Gastroesophageal sphincter (tissue), 4 donors: Measurements from ENCODE around the gene CDK10. TPM values are rescaled to one million over a fixed set of nuclear protein-coding genes. Genes with fewer than 3 reads are reported as not detected.
"Not testable (repeated sequence)": the region's sequence is repeated elsewhere in the genome, so short reads cannot be mapped to it uniquely, and the experiment has no call there.

Source experiments
- ATAC-seq: fragments of 150-250 bp; one replicate; pipeline ENCODE4 v1.9.1; 2016; ENCODE audit warnings: mild to moderate bottlenecking, moderate library complexity
- H3K27ac ChIP-seq, 4 donors: fragments of 200-600 bp; sonication (generic) in 3 of 4; 1 replicate in 3 of 4; 2 replicates in 1 of 4; pipeline ENCODE4 v1.5.1; 2016 to 2019
- H3K27me3 ChIP-seq: fragments of 200-600 bp; sonication (generic); one replicate; pipeline ENCODE4 v1.5.1; 2019
- H3K36me3 ChIP-seq, 2 donors: fragments of 200-600 bp; sonication (generic); one replicate each; pipeline ENCODE4 v1.5.1; 2019; ENCODE audit warnings: control low read depth in 1 of 2
- H3K4me1 ChIP-seq, 3 donors: fragments of 200-600 bp; sonication (generic); 1 replicate in 2 of 3; 2 replicates in 1 of 3; pipeline ENCODE4 v1.5.1; 2016 to 2019; ENCODE audit warnings: control low read depth in 2 of 3
- H3K4me3 ChIP-seq, 2 donors: fragments of 200-600 bp; sonication (generic); one replicate each; pipeline ENCODE4 v1.5.1; 2019; ENCODE audit warnings: mild to moderate bottlenecking in 1 of 2, moderate library complexity in 1 of 2
- H3K9me3 ChIP-seq, 3 donors: fragments of 200-600 bp; sonication (generic); one replicate each; pipeline ENCODE4 v1.5.1; 2017 to 2019; ENCODE audit warnings: control low read depth in 2 of 3
- CTCF ChIP-seq, 4 experiments: fragments of 200-600 bp in 2 of 4; fragments of 450-650 bp in 2 of 4; sonication (generic) in 1 of 4; IDR thresholded peaks; one replicate each; pipeline ENCODE4 v1.5.1; 2017 to 2019; ENCODE audit warnings: antibody characterized with exemption in 4 of 4, mild to moderate bottlenecking in 2 of 4, moderate library complexity in 2 of 4
- EP300 ChIP-seq: sonication (generic); formaldehyde crosslinking; IDR thresholded peaks from one replicate; pipeline ENCODE4 v1.6.1; 2017; ENCODE audit warnings: antibody characterized with exemption, mild to moderate bottlenecking
- POLR2A ChIP-seq, 2 donors: fragments of 450-650 bp; IDR thresholded peaks; one replicate each; pipeline ENCODE4 v1.6.1; 2017; ENCODE audit warnings: antibody characterized with exemption in 2 of 2, mild to moderate bottlenecking in 2 of 2, moderate library complexity in 1 of 2
- POLR2AphosphoS5 ChIP-seq: sonication (generic); formaldehyde crosslinking; IDR thresholded peaks from one replicate; pipeline ENCODE4 v1.6.1; 2017; ENCODE audit warnings: antibody characterized with exemption
- WGBS, 2 donors: methylation state at CpG; one replicate each; pipeline ENCODE4 v1.1.5; 2018; ENCODE audit warnings: low coverage in 1 of 2; 5-methylcytosine and 5-hydroxymethylcytosine counted together
- total RNA-seq, 4 donors: library from RNA; depleted of rRNA; stranded (reverse); fragments of >200 nt; gene quantifications; one replicate each; pipeline ENCODE4 v1.1.0, GENCODE V29; 2016

The CDK10 gene
- total RNA-seq, 4 donors from 2014 or later = 24.1 to 44.0 (median 28.9) TPM

GRCh38 chr16:89667633-89668032, 18.9 kb upstream of the CDK10 start:
- WGBS, 2 donors = no CpG with 5 or more reads among the region's 9 CpGs
- TF ChIP-seq POLR2A (IDR thresholded peaks at IDR 0.05) (no peak), POLR2AphosphoS5 (no peak), EP300 (no peak), CTCF (IDR thresholded peaks at IDR 0.05) (no peak)
- Histone ChIP-seq H3K36me3 (peaks cover 0 to 16% of the 10 kb centered on the region in 2 donors), H3K4me3 (no peak overlapping the region), H3K4me1 (no peaks in the 10 kb centered on the region), H3K27me3 (no peaks in the 10 kb centered on the region), H3K27ac (no peak overlapping the region), H3K9me3 (no peaks in the 10 kb centered on the region)
- ATAC-seq = no peak

GRCh38 chr16:89668790-89669158, 17.7 kb upstream of the CDK10 start:
- H3K27me3 ChIP-seq = no peaks in the 10 kb centered on the region
- H3K27ac ChIP-seq = no peak overlapping the region
- TF ChIP-seq EP300 = no peak
- no peak for TF ChIP-seq POLR2AphosphoS5
- TF ChIP-seq POLR2A (IDR thresholded peaks at IDR 0.05) = no peak
- no peak for TF ChIP-seq CTCF (IDR thresholded peaks at IDR 0.05)
- WGBS, 2 donors = 39 to 66% methylated on average over 4 of the region's 5 CpGs
- H3K4me1 ChIP-seq = no peaks in the 10 kb centered on the region
- H3K9me3 ChIP-seq = no peaks in the 10 kb centered on the region
- H3K4me3 ChIP-seq = no peak overlapping the region
- peaks cover 0 to 8% of the 10 kb centered on the region in 2 donors for H3K36me3 ChIP-seq
- ATAC-seq = no peak

DNA sequence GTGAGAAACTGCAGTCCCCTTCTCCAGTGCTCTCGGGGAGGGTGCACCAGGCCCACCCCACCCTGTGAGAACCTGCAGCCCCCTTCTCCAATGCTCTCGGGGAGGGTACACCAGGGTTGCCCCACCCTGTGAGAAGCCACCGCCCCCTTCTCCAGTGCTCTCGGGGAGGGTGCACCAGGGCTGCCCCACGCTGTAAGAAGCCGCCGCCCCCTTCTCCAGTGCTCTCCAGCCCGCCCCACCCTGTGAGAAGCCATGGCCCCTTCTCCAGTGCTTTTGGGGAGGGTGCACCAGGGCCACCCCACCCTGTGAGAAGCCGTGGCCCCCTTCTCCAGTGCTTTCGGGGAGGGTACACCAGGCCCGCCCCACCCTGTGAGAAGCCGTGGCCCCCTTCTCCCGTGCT, 16.7 kb upstream of the CDK10 start:
- H3K4me3 ChIP-seq = no peak overlapping the region
- H3K9me3 ChIP-seq = no peaks in the 10 kb centered on the region
- peaks cover 0 to 2% of the 10 kb centered on the region in 2 donors for H3K36me3 ChIP-seq
- H3K27ac ChIP-seq = no peak overlapping the region
- ATAC-seq = no peak
- H3K4me1 ChIP-seq = no peaks in the 10 kb centered on the region
- TF ChIP-seq CTCF (IDR thresholded peaks at IDR 0.05) (no peak), POLR2AphosphoS5 (no peak)
- 100% methylated on average over 2 of the region's 13 CpGs; no CpG with 5 or more reads in 1 of the 2 donors for WGBS, 2 donors
- no peaks in the 10 kb centered on the region for H3K27me3 ChIP-seq

GRCh38 chr16:89670496-89671431, 15.7 kb upstream of the CDK10 start:
- ATAC-seq = no peak
- no peak for TF ChIP-seq EP300
- TF ChIP-seq POLR2A (IDR thresholded peaks at IDR 0.05) = no peak
- TF ChIP-seq POLR2AphosphoS5 = no peak
- TF ChIP-seq CTCF (IDR thresholded peaks at IDR 0.05) = no peak
- H3K4me1 ChIP-seq = no peaks in the 10 kb centered on the region
- no peaks in the 10 kb centered on the region for H3K27me3 ChIP-seq
- no peak overlapping the region for H3K27ac ChIP-seq
- no peaks in the 10 kb centered on the region for H3K36me3 ChIP-seq
- no peaks in the 10 kb centered on the region for H3K9me3 ChIP-seq
- 65 to 67% methylated on average over 6 to 9 of the region's 10 CpGs for WGBS, 2 donors
- no peak overlapping the region for H3K4me3 ChIP-seq

DNA sequence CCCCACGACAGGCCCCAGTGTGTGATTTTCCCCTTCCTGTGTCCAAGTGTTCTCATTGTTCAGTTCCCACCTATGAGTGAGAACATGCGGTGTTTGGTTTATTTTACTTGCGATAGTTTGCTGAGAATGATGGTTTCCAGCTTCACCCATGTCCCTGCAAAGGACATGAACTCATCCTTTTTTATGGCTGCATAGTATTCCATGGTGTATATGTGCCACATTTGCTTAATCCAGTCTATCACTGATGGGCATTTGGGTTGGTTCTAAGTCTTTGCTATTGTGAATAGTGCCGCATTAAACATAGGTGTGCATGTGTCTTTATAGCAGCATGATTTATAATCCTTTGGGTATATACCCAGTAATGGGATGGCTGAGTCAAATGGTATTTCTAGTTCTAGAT, 14.9 kb upstream of the CDK10 start:
- H3K9me3 ChIP-seq, ATAC-seq, H3K27ac ChIP-seq, H3K36me3 ChIP-seq, H3K4me3 ChIP-seq, H3K4me1 ChIP-seq, H3K27me3 ChIP-seq: not testable (repeated sequence)
- 62 to 95% methylated on average over 3 to 4 of the region's 4 CpGs for WGBS, 2 donors
